22Rv1 (cell line): ENCODE results near the gene WDR70.

Experiments
- ZFX ChIP-seq: fragments of 450-650 bp; IDR thresholded peaks from 2 replicates; pipeline ENCODE4 v1.6.1; 2017; ENCODE audit warnings: antibody characterized with exemption, borderline replicate concordance
- TF ChIP-seq, protein P1 (sequence below): fragments of 450-650 bp; IDR thresholded peaks from 2 replicates; pipeline ENCODE4 v1.5.1; 2017; ENCODE audit warnings: mild to moderate bottlenecking

DNA sequence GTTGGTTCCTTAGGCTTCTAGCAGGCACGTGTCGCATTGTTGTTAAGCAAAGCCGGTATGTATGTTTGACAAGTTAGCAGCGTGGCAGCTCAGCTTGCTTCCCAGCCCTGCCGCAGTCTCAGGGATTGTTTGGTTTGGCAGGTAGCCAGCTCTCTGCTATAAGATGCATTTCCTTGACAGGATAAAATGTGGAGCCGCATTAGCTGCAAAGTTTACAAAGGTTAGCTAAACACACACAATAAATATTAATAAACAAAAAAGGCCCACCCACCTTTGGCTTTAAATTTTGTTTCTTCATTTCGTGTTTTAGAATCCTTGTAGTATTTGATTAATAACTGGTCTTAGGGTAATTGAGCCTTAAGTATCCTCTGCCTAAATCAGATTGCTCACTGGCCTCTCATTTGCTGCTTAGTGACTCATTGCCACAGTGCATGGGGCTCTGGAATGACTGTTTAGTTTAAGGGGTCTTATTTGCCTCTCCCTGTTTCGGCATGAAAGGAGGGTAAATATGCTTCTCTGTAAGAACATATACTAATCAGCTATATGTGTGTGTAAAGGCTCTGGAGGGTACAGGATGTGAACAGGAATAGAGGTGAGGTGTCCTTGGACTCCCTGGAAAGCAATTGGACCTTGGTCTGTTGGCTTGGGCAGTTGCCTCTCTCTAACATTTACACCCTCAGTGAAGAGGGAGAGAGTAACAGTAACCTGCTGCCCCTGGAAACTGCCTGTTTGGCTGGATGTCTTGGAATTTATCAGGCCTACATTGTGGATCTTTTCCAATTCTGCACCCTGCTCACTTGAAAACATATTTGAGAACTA lies 338.7 kb downstream of the WDR70 start:
- TF ChIP-seq, protein P1, sequence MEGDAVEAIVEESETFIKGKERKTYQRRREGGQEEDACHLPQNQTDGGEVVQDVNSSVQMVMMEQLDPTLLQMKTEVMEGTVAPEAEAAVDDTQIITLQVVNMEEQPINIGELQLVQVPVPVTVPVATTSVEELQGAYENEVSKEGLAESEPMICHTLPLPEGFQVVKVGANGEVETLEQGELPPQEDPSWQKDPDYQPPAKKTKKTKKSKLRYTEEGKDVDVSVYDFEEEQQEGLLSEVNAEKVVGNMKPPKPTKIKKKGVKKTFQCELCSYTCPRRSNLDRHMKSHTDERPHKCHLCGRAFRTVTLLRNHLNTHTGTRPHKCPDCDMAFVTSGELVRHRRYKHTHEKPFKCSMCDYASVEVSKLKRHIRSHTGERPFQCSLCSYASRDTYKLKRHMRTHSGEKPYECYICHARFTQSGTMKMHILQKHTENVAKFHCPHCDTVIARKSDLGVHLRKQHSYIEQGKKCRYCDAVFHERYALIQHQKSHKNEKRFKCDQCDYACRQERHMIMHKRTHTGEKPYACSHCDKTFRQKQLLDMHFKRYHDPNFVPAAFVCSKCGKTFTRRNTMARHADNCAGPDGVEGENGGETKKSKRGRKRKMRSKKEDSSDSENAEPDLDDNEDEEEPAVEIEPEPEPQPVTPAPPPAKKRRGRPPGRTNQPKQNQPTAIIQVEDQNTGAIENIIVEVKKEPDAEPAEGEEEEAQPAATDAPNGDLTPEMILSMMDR: no peak
- TF ChIP-seq ZFX: no peak
